Vagina (tissue), 2 donors: ENCODE data around the gene PTPRG. TPM values are rescaled to one million over a fixed set of nuclear protein-coding genes. Genes with fewer than 3 reads are reported as not detected.

Source experiments
- DNase-seq, 2 donors: peaks; one replicate each; pipeline ENCODE4 v3.0.0-alpha.2; 2017; ENCODE audit errors: extremely low spot score in 2 of 2
- H3K27ac ChIP-seq: fragments of 200-600 bp; sonication (generic); one replicate; pipeline ENCODE4 v1.5.1; 2019
- H3K27me3 ChIP-seq: fragments of 200-600 bp; sonication (generic); one replicate; pipeline ENCODE4 v1.5.1; 2019
- H3K36me3 ChIP-seq, 2 donors: fragments of 200-600 bp; sonication (generic); one replicate each; pipeline ENCODE4 v1.5.1; 2017 to 2019
- H3K4me1 ChIP-seq: fragments of 200-600 bp; sonication (generic); one replicate; pipeline ENCODE4 v1.5.1; 2019
- H3K4me3 ChIP-seq, 2 donors: fragments of 200-600 bp; sonication (generic); 1 replicate in 1 of 2; 2 replicates in 1 of 2; pipeline ENCODE4 v1.5.1; 2016 to 2019
- H3K9me3 ChIP-seq: fragments of 200-600 bp; sonication (generic); one replicate; pipeline ENCODE4 v1.5.1; 2019
- POLR2A ChIP-seq, 2 donors: fragments of 450-650 bp; IDR thresholded peaks; one replicate each; pipeline ENCODE4 v1.6.1; 2017; ENCODE audit warnings: antibody characterized with exemption in 2 of 2, mild to moderate bottlenecking in 2 of 2, moderate library complexity in 2 of 2
- POLR2AphosphoS5 ChIP-seq, 2 donors: sonication (generic); formaldehyde crosslinking; IDR thresholded peaks; one replicate each; pipeline ENCODE4 v1.9.0; 2017; ENCODE audit warnings: antibody characterized with exemption in 2 of 2, mild to moderate bottlenecking in 2 of 2, low read depth in 1 of 2; ENCODE audit not compliant: insufficient read depth in 1 of 2
- intact Hi-C: fragments of 100-400 bp; cut with DNase I; formaldehyde crosslinking; loops from one replicate; pipeline ENCODE4 v1.15.1; 2023
- total RNA-seq: library from RNA; depleted of rRNA; stranded (reverse); fragments of >200 nt; gene quantifications from one replicate; pipeline ENCODE4 v1.2.3, GENCODE V29; 2016
- TF ChIP-seq, protein P1 (sequence below), 3 experiments: fragments of 450-650 bp in 2 of 3; fragments of 200-600 bp in 1 of 3; sonication (generic) in 1 of 3; IDR thresholded peaks; one replicate each; pipeline ENCODE4 v1.5.1; 2017 to 2019; ENCODE audit warnings: antibody characterized with exemption in 3 of 3, mild to moderate bottlenecking in 2 of 3, moderate library complexity in 2 of 3

PTPRG gene
- total RNA-seq, 1 donor from 2014 or later = 47.6 TPM

DNA sequence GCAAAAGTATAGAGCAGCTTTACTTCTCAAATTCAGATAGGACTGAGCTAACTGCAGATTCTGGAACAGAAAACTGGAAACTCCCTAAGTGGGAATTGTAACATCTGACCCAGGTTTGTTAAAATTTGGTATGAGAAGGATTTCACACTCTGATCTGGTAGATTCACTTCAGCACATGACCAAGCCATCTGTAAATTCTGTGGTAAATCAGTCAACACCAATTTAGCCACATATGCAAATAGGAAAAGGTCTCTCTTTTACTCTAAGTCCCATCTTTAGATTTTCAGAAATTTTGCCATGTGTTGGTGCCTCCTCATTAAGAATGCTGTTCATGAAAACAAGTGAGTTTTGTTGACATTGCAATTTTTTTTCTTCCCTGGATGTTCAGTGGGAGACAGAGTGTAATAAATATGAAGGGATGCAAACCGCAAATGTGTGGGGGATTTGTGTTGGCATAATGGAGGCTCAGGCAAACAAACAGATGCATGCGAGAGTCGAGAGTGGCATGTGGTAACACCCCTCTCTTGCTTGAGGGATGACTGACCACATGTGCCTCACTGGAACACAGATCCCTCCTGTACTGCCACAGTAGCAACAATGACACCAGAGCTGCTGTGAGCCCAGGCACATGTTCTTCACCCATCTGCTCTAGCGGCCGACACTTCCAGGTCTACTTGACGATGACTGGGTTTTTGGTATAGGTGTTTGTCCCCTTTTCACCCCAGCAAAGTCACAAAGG is 665.4 kb downstream of the PTPRG start:
- H3K9me3 ChIP-seq = no peaks in the 10 kb centered on the region
- no peak for DNase-seq
- H3K27me3 ChIP-seq = no peaks in the 10 kb centered on the region
- H3K36me3 ChIP-seq = peaks cover 0 to 8% of the 10 kb centered on the region in 2 donors
- intact Hi-C loops = no loop called here
- no peaks in the 10 kb centered on the region for H3K4me1 ChIP-seq
- no peak overlapping the region for H3K4me3 ChIP-seq
- no peak overlapping the region for H3K27ac ChIP-seq
- TF ChIP-seq, protein P1, sequence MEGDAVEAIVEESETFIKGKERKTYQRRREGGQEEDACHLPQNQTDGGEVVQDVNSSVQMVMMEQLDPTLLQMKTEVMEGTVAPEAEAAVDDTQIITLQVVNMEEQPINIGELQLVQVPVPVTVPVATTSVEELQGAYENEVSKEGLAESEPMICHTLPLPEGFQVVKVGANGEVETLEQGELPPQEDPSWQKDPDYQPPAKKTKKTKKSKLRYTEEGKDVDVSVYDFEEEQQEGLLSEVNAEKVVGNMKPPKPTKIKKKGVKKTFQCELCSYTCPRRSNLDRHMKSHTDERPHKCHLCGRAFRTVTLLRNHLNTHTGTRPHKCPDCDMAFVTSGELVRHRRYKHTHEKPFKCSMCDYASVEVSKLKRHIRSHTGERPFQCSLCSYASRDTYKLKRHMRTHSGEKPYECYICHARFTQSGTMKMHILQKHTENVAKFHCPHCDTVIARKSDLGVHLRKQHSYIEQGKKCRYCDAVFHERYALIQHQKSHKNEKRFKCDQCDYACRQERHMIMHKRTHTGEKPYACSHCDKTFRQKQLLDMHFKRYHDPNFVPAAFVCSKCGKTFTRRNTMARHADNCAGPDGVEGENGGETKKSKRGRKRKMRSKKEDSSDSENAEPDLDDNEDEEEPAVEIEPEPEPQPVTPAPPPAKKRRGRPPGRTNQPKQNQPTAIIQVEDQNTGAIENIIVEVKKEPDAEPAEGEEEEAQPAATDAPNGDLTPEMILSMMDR (IDR thresholded peaks at IDR 0.05) = no peak
- no peak for TF ChIP-seq POLR2AphosphoS5 (IDR thresholded peaks at IDR 0.05; ENCODE audit: insufficient read depth in 1 of 2, low read depth in 1 of 2)
- TF ChIP-seq POLR2A (IDR thresholded peaks at IDR 0.05) = no peak

GRCh38 chr3:62228467-62228866 is 667.1 kb downstream of the PTPRG start:
- no peak for DNase-seq
- no peaks in the 10 kb centered on the region for H3K36me3 ChIP-seq
- intact Hi-C loops = no loop called here
- no peaks in the 10 kb centered on the region for H3K9me3 ChIP-seq
- H3K27ac ChIP-seq = no peak overlapping the region
- H3K4me1 ChIP-seq = no peaks in the 10 kb centered on the region
- no peak overlapping the region for H3K4me3 ChIP-seq
- no peaks in the 10 kb centered on the region for H3K27me3 ChIP-seq
- TF ChIP-seq POLR2AphosphoS5 (IDR thresholded peaks at IDR 0.05; ENCODE audit: insufficient read depth in 1 of 2, low read depth in 1 of 2) = no peak
- TF ChIP-seq POLR2A (IDR thresholded peaks at IDR 0.05) = no peak

DNA sequence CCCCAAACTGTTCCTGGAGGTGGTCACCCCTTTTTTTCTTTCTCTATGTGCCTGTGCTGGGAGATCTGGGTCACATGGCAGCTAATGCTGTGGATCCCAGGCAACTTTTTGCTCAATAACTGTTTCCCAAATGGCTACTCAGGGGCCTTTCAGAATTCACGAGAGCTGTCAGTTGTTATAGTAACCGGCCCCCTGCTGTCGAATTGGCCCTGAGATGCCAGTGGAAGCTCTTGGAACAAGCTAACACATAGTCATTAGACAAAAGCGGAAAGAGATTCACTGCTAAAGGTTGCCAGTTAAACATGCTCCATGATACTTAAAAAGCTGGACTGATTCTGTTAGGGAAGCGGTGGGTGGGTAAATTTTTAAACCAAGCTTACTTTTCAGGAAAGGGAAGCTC is 667.8 kb downstream of the PTPRG start:
- intact Hi-C loops = no loop called here
- TF ChIP-seq, protein P1 (IDR thresholded peaks at IDR 0.05) = no peak
- no peak for TF ChIP-seq POLR2A (IDR thresholded peaks at IDR 0.05)
- TF ChIP-seq POLR2AphosphoS5 (IDR thresholded peaks at IDR 0.05; ENCODE audit: insufficient read depth in 1 of 2, low read depth in 1 of 2) = no peak
- Histone ChIP-seq H3K9me3 (no peaks in the 10 kb centered on the region), H3K4me3 (no peak overlapping the region), H3K27ac (no peak overlapping the region), H3K27me3 (no peaks in the 10 kb centered on the region), H3K36me3 (no peaks in the 10 kb centered on the region), H3K4me1 (no peaks in the 10 kb centered on the region)
- DNase-seq = no peak

DNA sequence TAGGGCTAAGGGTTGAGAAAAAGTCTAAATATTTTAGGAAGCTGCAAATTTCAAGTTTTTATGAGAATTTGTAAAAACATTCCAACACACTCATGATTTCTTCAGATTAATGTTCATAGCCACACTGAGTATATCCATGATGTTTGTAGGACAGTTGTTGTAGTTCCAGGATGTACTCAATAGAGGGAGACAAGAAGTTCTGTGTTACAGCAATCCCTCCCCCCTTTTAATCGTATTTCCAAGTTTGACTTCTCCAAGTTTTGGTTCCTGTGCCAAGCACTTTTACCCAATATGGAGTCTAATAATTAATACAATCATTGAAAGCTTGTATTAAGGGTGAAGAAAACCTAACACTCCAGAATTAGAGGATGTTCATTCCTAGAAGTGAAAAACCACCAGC is 668.5 kb downstream of the PTPRG start:
- TF ChIP-seq, protein P1 (IDR thresholded peaks at IDR 0.05) = no peak
- DNase-seq = no peak

DNA sequence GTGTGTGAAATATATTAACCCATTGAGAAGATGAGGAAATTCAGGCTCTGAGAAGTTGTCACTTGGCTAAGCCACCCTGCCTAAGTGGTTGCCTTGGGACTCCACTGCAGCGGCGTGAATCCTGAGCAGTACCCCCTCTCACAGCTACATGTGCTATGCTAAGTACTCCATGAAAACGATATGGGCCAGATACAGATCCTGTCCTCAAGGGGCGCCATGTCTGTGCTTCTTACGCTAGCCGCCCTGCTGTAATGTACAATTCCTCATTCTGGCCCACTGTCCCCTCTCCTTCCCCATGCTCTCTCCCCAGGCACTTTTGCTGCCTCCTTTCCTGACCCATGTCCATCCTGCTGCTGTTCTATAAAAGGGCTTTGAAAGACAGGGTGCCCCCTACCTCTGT is 671.7 kb downstream of the PTPRG start:
- no peaks in the 10 kb centered on the region for H3K9me3 ChIP-seq
- intact Hi-C loops = no loop called here
- H3K4me1 ChIP-seq = peaks cover 12% of the 10 kb centered on the region
- no peaks in the 10 kb centered on the region for H3K36me3 ChIP-seq
- no peaks in the 10 kb centered on the region for H3K27me3 ChIP-seq
- H3K4me3 ChIP-seq = no peak overlapping the region
- TF ChIP-seq, protein P1 (IDR thresholded peaks at IDR 0.05) = no peak
- TF ChIP-seq POLR2AphosphoS5 (IDR thresholded peaks at IDR 0.05; ENCODE audit: insufficient read depth in 1 of 2, low read depth in 1 of 2) (no peak), POLR2A (IDR thresholded peaks at IDR 0.05) (no peak)
- H3K27ac ChIP-seq = no peak overlapping the region
- no peak for DNase-seq

More for the DNA sequence above, 668.5 kb downstream of the PTPRG start:
- H3K27me3 ChIP-seq = no peaks in the 10 kb centered on the region
- H3K4me3 ChIP-seq = no peak overlapping the region
- no peaks in the 10 kb centered on the region for H3K4me1 ChIP-seq
- H3K36me3 ChIP-seq = no peaks in the 10 kb centered on the region
- no peak overlapping the region for H3K27ac ChIP-seq
- intact Hi-C loops = no loop called here
- no peaks in the 10 kb centered on the region for H3K9me3 ChIP-seq
